ENCODE measurements around the gene RFLNA.

DNA sequence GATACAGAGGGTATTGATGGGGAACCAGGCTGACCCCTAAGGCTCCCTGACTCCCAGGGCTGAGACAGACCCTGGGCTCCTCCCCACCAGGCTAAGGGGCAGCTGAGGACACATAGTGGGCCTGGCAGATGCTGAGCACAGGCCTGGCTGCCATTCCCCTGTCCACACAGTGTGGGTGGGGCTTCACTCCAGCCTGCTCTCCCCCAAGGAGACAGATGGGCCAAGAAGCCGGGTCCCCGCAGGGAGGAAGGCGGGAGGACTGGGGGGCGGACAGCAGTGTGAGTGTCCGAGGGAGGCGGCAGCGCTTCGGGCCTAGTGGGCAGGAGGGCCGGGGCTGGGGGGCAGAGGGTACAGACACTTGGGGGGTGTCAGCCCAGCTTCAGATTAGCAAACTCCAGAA, 32.0 kb downstream of the RFLNA start:
- TF ChIP-seq, protein P1, sequence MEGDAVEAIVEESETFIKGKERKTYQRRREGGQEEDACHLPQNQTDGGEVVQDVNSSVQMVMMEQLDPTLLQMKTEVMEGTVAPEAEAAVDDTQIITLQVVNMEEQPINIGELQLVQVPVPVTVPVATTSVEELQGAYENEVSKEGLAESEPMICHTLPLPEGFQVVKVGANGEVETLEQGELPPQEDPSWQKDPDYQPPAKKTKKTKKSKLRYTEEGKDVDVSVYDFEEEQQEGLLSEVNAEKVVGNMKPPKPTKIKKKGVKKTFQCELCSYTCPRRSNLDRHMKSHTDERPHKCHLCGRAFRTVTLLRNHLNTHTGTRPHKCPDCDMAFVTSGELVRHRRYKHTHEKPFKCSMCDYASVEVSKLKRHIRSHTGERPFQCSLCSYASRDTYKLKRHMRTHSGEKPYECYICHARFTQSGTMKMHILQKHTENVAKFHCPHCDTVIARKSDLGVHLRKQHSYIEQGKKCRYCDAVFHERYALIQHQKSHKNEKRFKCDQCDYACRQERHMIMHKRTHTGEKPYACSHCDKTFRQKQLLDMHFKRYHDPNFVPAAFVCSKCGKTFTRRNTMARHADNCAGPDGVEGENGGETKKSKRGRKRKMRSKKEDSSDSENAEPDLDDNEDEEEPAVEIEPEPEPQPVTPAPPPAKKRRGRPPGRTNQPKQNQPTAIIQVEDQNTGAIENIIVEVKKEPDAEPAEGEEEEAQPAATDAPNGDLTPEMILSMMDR (IDR thresholded peaks at IDR 0.05; ENCODE audit: low read depth, low read length), result no peak
- no peak for TF ChIP-seq EZH2phosphoT487 (IDR thresholded peaks at IDR 0.05; ENCODE audit: low read depth)
